Measurements from ENCODE around the gene CTSZ. TPM values are rescaled to one million over a fixed set of nuclear protein-coding genes. Genes with fewer than 3 reads are reported as not detected.
"Not testable (repeated sequence)": the region's sequence is repeated elsewhere in the genome, so short reads cannot be mapped to it uniquely, and the experiment has no call there.

The CTSZ gene
- total RNA-seq, 1 donor from 2014 or later, result 34.2 TPM

GRCh38 chr20:58956078-58956477 is 51.0 kb downstream of the CTSZ start:
- Histone ChIP-seq H4K20me1 (ENCODE audit: low read depth) (no peaks in the 10 kb centered on the region), H3K27ac (no peak overlapping the region), H3K9ac (no peak overlapping the region), H3K4me3 (no peak overlapping the region), H2AFZ (replicated peaks) (no peak overlapping the region), H3K79me2 (ENCODE audit: low read depth) (no peaks in the 10 kb centered on the region), H3K9me3 (ENCODE audit: low read depth) (no peaks in the 10 kb centered on the region), H3F3A (ENCODE audit: low read depth) (peaks cover 3% of the 10 kb centered on the region), H3K36me3 (no peaks in the 10 kb centered on the region), H3K4me1 (no peaks in the 10 kb centered on the region), H3K4me2 (no peak overlapping the region), H3K27me3 (no peaks in the 10 kb centered on the region)
- Mint-ChIP-seq H3K27ac (no peak overlapping the region), H3K27me3 (ENCODE audit: insufficient read depth, low read depth) (peaks cover 3% of the 10 kb centered on the region), H3K36me3 (no peaks in the 10 kb centered on the region), H3K4me3 (no peak overlapping the region), H3K4me1 (no peaks in the 10 kb centered on the region), H3K9me3 (peaks cover 4% of the 10 kb centered on the region)
- TF ChIP-seq EZH2phosphoT487 (IDR thresholded peaks at IDR 0.05) (no peak), EZH2 (IDR thresholded peaks at IDR 0.05) (no peak), CTCF (IDR thresholded peaks at IDR 0.05) (no peak)
- no peak for DNase-seq (ENCODE audit: low spot score)

- Histone ChIP-seq H3K79me2 (ENCODE audit: low read depth) (no peaks in the 10 kb centered on the region), H3F3A (ENCODE audit: low read depth) (no peaks in the 10 kb centered on the region), H3K4me3 (no peak overlapping the region), H3K9me3 (ENCODE audit: low read depth) (no peaks in the 10 kb centered on the region), H3K9ac (no peak overlapping the region), H3K4me1 (no peaks in the 10 kb centered on the region), H2AFZ (replicated peaks) (no peak overlapping the region), H3K27me3 (no peaks in the 10 kb centered on the region), H4K20me1 (ENCODE audit: low read depth) (no peaks in the 10 kb centered on the region), H3K36me3 (no peaks in the 10 kb centered on the region), H3K27ac (no peak overlapping the region), H3K4me2 (no peak overlapping the region)
- Mint-ChIP-seq H3K36me3 (no peaks in the 10 kb centered on the region), H3K27ac (no peak overlapping the region), H3K4me3 (no peak overlapping the region), H3K9me3 (peaks cover 4% of the 10 kb centered on the region), H3K27me3 (ENCODE audit: insufficient read depth, low read depth) (no peaks in the 10 kb centered on the region), H3K4me1 (no peaks in the 10 kb centered on the region)
- TF ChIP-seq EZH2phosphoT487 (IDR thresholded peaks at IDR 0.05) (no peak), CTCF (IDR thresholded peaks at IDR 0.05) (no peak), EZH2 (IDR thresholded peaks at IDR 0.05) (no peak)
- DNase-seq (ENCODE audit: low spot score), result no peak
Observed at GRCh38 chr20:58953050-58953449, 54.0 kb downstream of the CTSZ start.

- no peaks in the 10 kb centered on the region for H3K27me3 ChIP-seq
- Mint-ChIP-seq H3K27me3 (ENCODE audit: insufficient read depth, low read depth) (no peaks in the 10 kb centered on the region), H3K4me1 (no peaks in the 10 kb centered on the region), H3K27ac (no peak overlapping the region), H3K4me3 (no peak overlapping the region), H3K9me3 (peaks cover 4% of the 10 kb centered on the region), H3K36me3 (no peaks in the 10 kb centered on the region)
- H3K4me1 ChIP-seq, result no peaks in the 10 kb centered on the region
- TF ChIP-seq EZH2phosphoT487 (IDR thresholded peaks at IDR 0.05) (no peak), CTCF (IDR thresholded peaks at IDR 0.05) (peak; percentile 12)
- peak overlapping the region; percentile 44 for H2AFZ ChIP-seq (replicated peaks)
- no peak for DNase-seq (ENCODE audit: low spot score)
- H3F3A ChIP-seq (ENCODE audit: low read depth), result no peaks in the 10 kb centered on the region
- H3K4me2 ChIP-seq, result no peak overlapping the region
- H3K27ac ChIP-seq, result no peak overlapping the region
- no peak overlapping the region for H3K9ac ChIP-seq
- H4K20me1 ChIP-seq (ENCODE audit: low read depth), result no peaks in the 10 kb centered on the region
- H3K4me3 ChIP-seq, result no peak overlapping the region
- H3K9me3 ChIP-seq (ENCODE audit: low read depth), result no peaks in the 10 kb centered on the region
- H3K36me3 ChIP-seq, result no peaks in the 10 kb centered on the region
- no peaks in the 10 kb centered on the region for H3K79me2 ChIP-seq (ENCODE audit: low read depth)
Observed at GRCh38 chr20:58950603-58951002, 56.5 kb downstream of the CTSZ start.

GRCh38 chr20:58947797-58948388 is 59.2 kb downstream of the CTSZ start:
- H3K4me1 ChIP-seq; H3K4me3 ChIP-seq; H3K27me3 Mint-ChIP-seq (ENCODE audit: insufficient read depth, low read depth); H3K27me3 ChIP-seq; H3F3A ChIP-seq (ENCODE audit: low read depth); H3K9ac ChIP-seq; DNase-seq (ENCODE audit: low spot score); H2AFZ ChIP-seq (replicated peaks); H3K9me3 ChIP-seq (ENCODE audit: low read depth); H3K9me3 Mint-ChIP-seq; H3K4me2 ChIP-seq; H3K36me3 ChIP-seq; H4K20me1 ChIP-seq (ENCODE audit: low read depth); H3K79me2 ChIP-seq (ENCODE audit: low read depth); H3K4me3 Mint-ChIP-seq; H3K27ac Mint-ChIP-seq; H3K36me3 Mint-ChIP-seq; H3K27ac ChIP-seq; H3K4me1 Mint-ChIP-seq: not testable (repeated sequence)
